DND-41 (cell line): ENCODE data around the gene PROZ.

Source experiments
- CTCF ChIP-seq: IDR thresholded peaks from 2 replicates; pipeline ENCODE4 v1.5.1; 2012; ENCODE audit warnings: borderline replicate concordance, low read length, moderate library complexity, mild to moderate bottlenecking; ENCODE audit not compliant: poor library complexity, severe bottlenecking; ENCODE audit errors: extremely low read depth
- EZH2 ChIP-seq: IDR thresholded peaks from 3 replicates; pipeline ENCODE4 v1.6.1; 2012; ENCODE audit warnings: borderline replicate concordance, low read depth, mild to moderate bottlenecking, moderate library complexity, low read length, inconsistent platforms; ENCODE audit not compliant: severe bottlenecking

DNA sequence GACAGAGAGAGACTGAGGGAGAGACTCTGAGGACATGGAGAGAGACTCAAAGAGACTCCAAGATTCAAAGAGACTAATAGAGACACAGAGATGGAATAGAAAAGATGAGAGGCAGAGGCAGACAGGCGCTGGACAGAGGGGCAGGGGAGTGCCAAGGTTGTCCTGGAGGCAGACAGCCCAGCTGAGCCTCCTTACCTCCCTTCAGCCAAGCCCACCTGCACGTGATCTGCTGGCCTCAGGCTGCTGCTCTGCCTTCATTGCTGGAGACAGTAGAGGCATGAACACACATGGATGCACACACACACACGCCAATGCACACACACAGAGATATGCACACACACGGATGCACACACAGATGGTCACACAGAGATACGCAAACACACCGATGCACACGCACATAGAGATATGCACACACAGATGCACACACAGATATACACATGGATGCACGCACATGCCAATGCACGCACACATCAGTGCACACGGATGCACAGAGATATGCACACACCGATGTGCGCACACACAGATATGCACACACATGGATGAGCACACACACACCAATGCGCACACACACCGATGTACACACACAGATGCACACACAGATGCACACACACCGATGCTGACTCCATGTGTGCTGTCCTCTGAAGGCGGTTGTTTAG, 39.2 kb upstream of the PROZ start:
- TF ChIP-seq CTCF (no peak), EZH2 (no peak)
